ENCODE data around the gene INPP5A. TPM values are rescaled to one million over a fixed set of nuclear protein-coding genes. Genes with fewer than 3 reads are reported as not detected.

The INPP5A gene
- total and polyA plus RNA-seq, 2 donors (not counting 1 experiment from before 2014, with no cell fraction given): 9.3 to 87.8 TPM

GRCh38 chr10:132646443-132647097 is 109.0 kb downstream of the INPP5A start:
- H3K9me3 ChIP-seq (ENCODE audit: control extremely low read depth in 1 of 3, control insufficient read depth in 2 of 3, insufficient read depth in 1 of 3, low read length in 2 of 3): no peaks in the 10 kb centered on the region
- Mint-ChIP-seq H3K9me3 (ENCODE audit: insufficient read depth) (no peaks in the 10 kb centered on the region), H3K4me3 (no peak overlapping the region), H3K4me1 (peaks cover 9% of the 10 kb centered on the region), H3K27ac (no peak overlapping the region), H3K27me3 (no peaks in the 10 kb centered on the region)
- no peak overlapping the region for H3K9ac ChIP-seq (ENCODE audit: low read length)
- no peak overlapping the region for H3K4me3 ChIP-seq (ENCODE audit: control extremely low read depth in 1 of 5, extremely low read depth in 1 of 5, insufficient read depth in 1 of 5, low read depth in 2 of 5, low read length in 4 of 5)
- H3K27me3 ChIP-seq (replicated peaks in 1 of 4; ENCODE audit: control extremely low read depth in 1 of 4, control insufficient read depth in 3 of 4, insufficient read depth in 4 of 4, low read length in 3 of 4): no peaks in the 10 kb centered on the region
- H4K20me1 ChIP-seq (ENCODE audit: control insufficient read depth, insufficient read depth, low read length, poor library complexity, severe bottlenecking): peaks cover 78% of the 10 kb centered on the region
- no peak for DNase-seq
- H3K4me1 ChIP-seq (ENCODE audit: control insufficient read depth in 2 of 2, insufficient read depth in 2 of 2, low read length in 2 of 2): peaks cover 0 to 9% of the 10 kb centered on the region in 2 donors
- WGBS (ENCODE audit: insufficient coverage): 98% methylated on average over 26 of the region's 31 CpGs
- H3K36me3 ChIP-seq (replicated peaks in 1 of 2; ENCODE audit: control extremely low read depth in 1 of 2, control insufficient read depth in 1 of 2, extremely low read depth in 1 of 2, insufficient read depth in 2 of 2, low read length in 1 of 2): peaks cover 0 to 15% of the 10 kb centered on the region in 2 experiments
- no peak overlapping the region for H2AFZ ChIP-seq (ENCODE audit: insufficient read depth, low read depth, low read length, poor library complexity, severe bottlenecking)
- H3K79me2 ChIP-seq (ENCODE audit: control insufficient read depth, insufficient read depth, low read length): peaks cover 65% of the 10 kb centered on the region
- H3K27ac ChIP-seq (ENCODE audit: low read length in 2 of 2): no peak overlapping the region
- ChIA-PET CTCF (no interaction called here), POLR2A (no interaction called here)
- H3K4me2 ChIP-seq (replicated peaks; ENCODE audit: low read depth, low read length, poor library complexity, severe bottlenecking): no peak overlapping the region
- no peak for TF ChIP-seq EZH2 (IDR thresholded peaks at IDR 0.05; ENCODE audit: borderline replicate concordance, insufficient read depth, low read depth, low read length, poor library complexity, severe bottlenecking)
- TF ChIP-seq CTCF (IDR thresholded peaks at IDR 0.05): no peak
- ATAC-seq (ENCODE audit: low read depth): no peak
- intact Hi-C loops (cut with micrococcal nuclease): no loop called here

GRCh38 chr10:132647424-132647823 is 109.8 kb downstream of the INPP5A start:
- no peak overlapping the region for H3K27ac Mint-ChIP-seq
- H3K4me3 Mint-ChIP-seq: no peak overlapping the region
- ChIA-PET POLR2A (no interaction called here), CTCF (no interaction called here)
- Histone ChIP-seq H3K27me3 (replicated peaks in 1 of 4; ENCODE audit: control extremely low read depth in 1 of 4, control insufficient read depth in 3 of 4, insufficient read depth in 4 of 4, low read length in 3 of 4) (no peaks in the 10 kb centered on the region), H3K79me2 (ENCODE audit: control insufficient read depth, insufficient read depth, low read length) (peaks cover 56% of the 10 kb centered on the region), H3K4me3 (ENCODE audit: control extremely low read depth in 1 of 5, extremely low read depth in 1 of 5, insufficient read depth in 1 of 5, low read depth in 2 of 5, low read length in 4 of 5) (no peak overlapping the region), H2AFZ (ENCODE audit: insufficient read depth, low read depth, low read length, poor library complexity, severe bottlenecking) (no peak overlapping the region), H3K4me2 (replicated peaks; ENCODE audit: low read depth, low read length, poor library complexity, severe bottlenecking) (no peak overlapping the region), H3K27ac (ENCODE audit: low read length in 2 of 2) (no peak overlapping the region), H4K20me1 (ENCODE audit: control insufficient read depth, insufficient read depth, low read length, poor library complexity, severe bottlenecking) (peaks cover 70% of the 10 kb centered on the region), H3K9ac (ENCODE audit: low read length) (no peak overlapping the region), H3K9me3 (ENCODE audit: control extremely low read depth in 1 of 3, control insufficient read depth in 2 of 3, insufficient read depth in 1 of 3, low read length in 2 of 3) (no peaks in the 10 kb centered on the region), H3K36me3 (replicated peaks in 1 of 2; ENCODE audit: control extremely low read depth in 1 of 2, control insufficient read depth in 1 of 2, extremely low read depth in 1 of 2, insufficient read depth in 2 of 2, low read length in 1 of 2) (peaks cover 0 to 24% of the 10 kb centered on the region in 2 experiments), H3K4me1 (ENCODE audit: control insufficient read depth in 2 of 2, insufficient read depth in 2 of 2, low read length in 2 of 2) (peaks cover 0 to 9% of the 10 kb centered on the region in 2 donors)
- DNase-seq (no peak), ATAC-seq (ENCODE audit: low read depth) (no peak)
- TF ChIP-seq EZH2 (IDR thresholded peaks at IDR 0.05; ENCODE audit: borderline replicate concordance, insufficient read depth, low read depth, low read length, poor library complexity, severe bottlenecking): no peak
- no peak for TF ChIP-seq CTCF (IDR thresholded peaks at IDR 0.05)
- intact Hi-C loops (cut with micrococcal nuclease): no loop called here
- H3K9me3 Mint-ChIP-seq (ENCODE audit: insufficient read depth): no peaks in the 10 kb centered on the region
- H3K4me1 Mint-ChIP-seq: peaks cover 9% of the 10 kb centered on the region
- no peaks in the 10 kb centered on the region for H3K27me3 Mint-ChIP-seq
- WGBS (ENCODE audit: insufficient coverage): 100% methylated on average over 5 of the region's 13 CpGs
